HepG2 (cell line): ENCODE measurements around the gene SETD1A. TPM values are rescaled to one million over a fixed set of nuclear protein-coding genes. Genes with fewer than 3 reads are reported as not detected.

Experiments used
- ASH2L ChIP-seq: fragments of 300-600, 200-600 bp; sonication (generic); IDR thresholded peaks from 2 replicates; pipeline ENCODE4 v1.7.0; 2017; ENCODE audit warnings: low read depth, mild to moderate bottlenecking, moderate library complexity, mixed read lengths, low read length; ENCODE audit not compliant: insufficient read length
- BCL3 ChIP-seq: sonication (generic); formaldehyde crosslinking; IDR thresholded peaks from 2 replicates; pipeline ENCODE4 v1.5.1; 2020; ENCODE audit warnings: mild to moderate bottlenecking, missing genetic modification reagents, moderate library complexity
- CAMTA2 ChIP-seq: sonication (generic); formaldehyde crosslinking; IDR thresholded peaks from 2 replicates; pipeline ENCODE4 v1.4.0; 2020; ENCODE audit warnings: mild to moderate bottlenecking, missing genetic modification reagents, borderline replicate concordance
- FOXP4 ChIP-seq: sonication (generic); formaldehyde crosslinking; IDR thresholded peaks from 2 replicates; pipeline ENCODE4 v1.4.0; 2020; ENCODE audit warnings: missing genetic modification reagents
- JUND ChIP-seq: sonication (generic); formaldehyde crosslinking; IDR thresholded peaks from 2 replicates; pipeline ENCODE4 v1.8.0; 2022; ENCODE audit warnings: mild to moderate bottlenecking, missing genetic modification reagents
- KLF9 ChIP-seq: IDR thresholded peaks from 2 replicates; pipeline ENCODE4 v1.6.1; 2016; ENCODE audit warnings: low read depth
- PHF8 ChIP-seq: sonication (generic); formaldehyde crosslinking; IDR thresholded peaks from 2 replicates; pipeline ENCODE4 v1.5.0; 2020; ENCODE audit warnings: missing genetic modification reagents
- SRSF1 ChIP-seq: fragments of 200-400 bp; formaldehyde crosslinking; optimal IDR thresholded peaks from 2 replicates; pipeline ENCODE3; 2017; ENCODE audit warnings: mild to moderate bottlenecking, low read depth, low read length, moderate library complexity
- TEAD2 ChIP-seq: sonication (generic); formaldehyde crosslinking; IDR thresholded peaks from 2 replicates; pipeline ENCODE4 v1.9.0; 2021; ENCODE audit warnings: missing genetic modification reagents
- TFDP1 ChIP-seq: IDR thresholded peaks from 2 replicates; pipeline ENCODE4 v1.6.1; 2016; ENCODE audit warnings: missing compliant biosample characterization, missing genetic modification reagents, borderline replicate concordance
- ZNF343 ChIP-seq: sonication (generic); formaldehyde crosslinking; IDR thresholded peaks from 2 replicates; pipeline ENCODE4 v1.4.0; 2020; ENCODE audit warnings: mild to moderate bottlenecking, missing genetic modification reagents
- ZNF790 ChIP-seq: sonication (generic); formaldehyde crosslinking; IDR thresholded peaks from 2 replicates; pipeline ENCODE4 v1.8.0; 2022; ENCODE audit warnings: missing genetic modification reagents, mild to moderate bottlenecking, borderline replicate concordance
- ZNF816 ChIP-seq: sonication (generic); formaldehyde crosslinking; IDR thresholded peaks from 2 replicates; pipeline ENCODE4 v1.8.0; 2022; ENCODE audit warnings: missing genetic modification reagents, mild to moderate bottlenecking, borderline replicate concordance
- ZSCAN29 ChIP-seq: sonication (generic); formaldehyde crosslinking; conservative IDR thresholded peaks from 2 replicates; pipeline ENCODE4 v1.4.0; 2020; ENCODE audit warnings: mild to moderate bottlenecking, missing genetic modification reagents
- ZSCAN30 ChIP-seq: sonication (generic); formaldehyde crosslinking; IDR thresholded peaks from 2 replicates; pipeline ENCODE4 v1.5.0; 2020; ENCODE audit warnings: mild to moderate bottlenecking, missing genetic modification reagents
- polyA plus RNA-seq, 8 experiments: library from polyadenylated mRNA; depleted of rRNA in 3 of 8; stranded (reverse) in 7 of 8; unstranded in 1 of 8; fragments of >200 nt; fragmentation: Illumina TruSeq in 4 of 8; extraction: Trizol in 4 of 8; gene quantifications; 2 replicates each; pipeline versions ENCODE4 v1.2.1 to v1.2.3, GENCODE V29; 2011 to 2016; ENCODE audit warnings: low read depth in 4 of 8, missing spikeins in 1 of 8, mixed read lengths in 1 of 8; ENCODE audit not compliant: insufficient read depth in 1 of 8
- total RNA-seq, 5 experiments: library from RNA; depleted of rRNA; stranded (reverse); fragments of >200 nt; fragmentation: Illumina TruSeq; extraction: Trizol; gene quantifications; 2 replicates each; pipeline ENCODE4 v1.2.3, GENCODE V29; 2016; ENCODE audit warnings: low read depth in 1 of 5
- TF ChIP-seq, protein P1 (sequence below): sonication (generic); formaldehyde crosslinking; IDR thresholded peaks from 2 replicates; pipeline ENCODE4 v1.8.0; 2022; ENCODE audit warnings: mild to moderate bottlenecking, missing genetic modification reagents, moderate library complexity
- TF ChIP-seq, protein P2 (sequence below): sonication (generic); formaldehyde crosslinking; IDR thresholded peaks from 2 replicates; pipeline ENCODE4 v1.4.0; 2020; ENCODE audit warnings: mild to moderate bottlenecking, missing genetic modification reagents, borderline replicate concordance

Gene SETD1A
- total and polyA plus RNA-seq, 2 of the 13 experiments (the other 11 are each of a cell fraction or from before 2014, with no cell fraction given) = 3.8 to 5.6 TPM

DNA sequence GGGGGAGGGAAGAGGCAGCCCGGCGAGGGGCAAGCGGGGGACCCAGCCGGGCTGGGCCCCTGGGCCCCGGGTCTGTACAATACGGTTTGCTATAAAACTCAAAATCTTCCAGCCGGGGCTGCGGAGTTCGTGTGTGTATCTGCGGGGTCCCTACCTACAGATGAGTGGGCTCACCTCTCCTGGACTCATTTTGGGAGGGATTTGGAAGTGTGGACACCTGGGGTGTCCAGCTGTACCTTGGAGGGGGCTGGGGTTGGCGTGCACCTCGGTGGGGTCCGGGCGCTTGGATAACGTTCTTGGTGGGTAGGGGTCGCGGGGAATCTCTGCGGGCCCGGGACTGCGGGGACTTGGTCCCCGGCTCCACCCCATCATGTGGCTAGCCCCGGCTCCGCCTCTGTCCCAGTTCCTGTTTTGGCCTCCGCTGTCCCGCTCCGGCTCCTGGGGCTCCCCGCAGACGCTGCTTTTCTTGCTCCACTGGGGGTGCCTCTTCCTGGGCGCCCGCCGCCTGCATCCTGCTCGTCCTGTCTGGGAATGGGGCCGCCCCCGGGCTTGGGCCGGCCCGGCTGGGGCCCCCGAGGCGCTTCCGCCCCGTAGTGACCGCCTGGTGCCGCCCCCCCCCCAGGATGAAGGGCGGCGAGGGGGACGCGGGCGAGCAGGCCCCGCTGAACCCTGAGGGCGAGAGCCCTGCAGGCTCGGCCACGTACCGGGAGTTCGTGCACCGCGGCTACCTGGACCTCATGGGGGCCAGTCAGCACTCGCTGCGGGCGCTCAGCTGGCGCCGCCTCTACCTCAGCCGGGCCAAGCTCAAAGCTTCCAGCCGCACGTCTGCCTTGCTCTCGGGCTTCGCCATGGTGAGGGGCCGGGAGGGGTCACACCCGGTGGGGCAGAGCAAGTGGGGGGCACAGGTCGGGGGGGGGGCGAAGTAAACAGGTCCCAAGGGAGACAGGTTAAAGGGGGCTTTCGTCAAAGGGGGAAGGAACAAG is 8.6 kb upstream of the SETD1A start, which contains the start of gene ORAI3 (continued):
- peak; percentile 50; the same call in 1 of the 2 replicates for TF ChIP-seq BCL3 (CRISPR knock-in tag)
- no peak; the same call in 1 of the 2 replicates for TF ChIP-seq ZNF790 (CRISPR knock-in tag)
- TF ChIP-seq ZNF343 (CRISPR knock-in tag) = no peak; the same call in 1 of the 2 replicates
- TF ChIP-seq CAMTA2 (CRISPR knock-in tag) = no peak; the same call in 1 of the 2 replicates
- no peak for TF ChIP-seq ZSCAN30 (CRISPR knock-in tag)
- no peak for TF ChIP-seq TFDP1 (CRISPR knock-in tag)
- peak; percentile 45 for TF ChIP-seq ASH2L
- TF ChIP-seq, protein P1, sequence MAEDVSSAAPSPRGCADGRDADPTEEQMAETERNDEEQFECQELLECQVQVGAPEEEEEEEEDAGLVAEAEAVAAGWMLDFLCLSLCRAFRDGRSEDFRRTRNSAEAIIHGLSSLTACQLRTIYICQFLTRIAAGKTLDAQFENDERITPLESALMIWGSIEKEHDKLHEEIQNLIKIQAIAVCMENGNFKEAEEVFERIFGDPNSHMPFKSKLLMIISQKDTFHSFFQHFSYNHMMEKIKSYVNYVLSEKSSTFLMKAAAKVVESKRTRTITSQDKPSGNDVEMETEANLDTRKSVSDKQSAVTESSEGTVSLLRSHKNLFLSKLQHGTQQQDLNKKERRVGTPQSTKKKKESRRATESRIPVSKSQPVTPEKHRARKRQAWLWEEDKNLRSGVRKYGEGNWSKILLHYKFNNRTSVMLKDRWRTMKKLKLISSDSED = no peak; the same call in 1 of the 2 replicates
- TF ChIP-seq SRSF1 = peak; percentile 68
- no peak for TF ChIP-seq ZSCAN29 (CRISPR knock-in tag)
- 0 out of 2 replicates have a peak, but pooled peaks have one; percentile 54 for TF ChIP-seq TEAD2 (CRISPR knock-in tag)
- no peak for TF ChIP-seq JUND (CRISPR knock-in tag)
- peak; percentile 62 for TF ChIP-seq PHF8 (CRISPR knock-in tag)
- TF ChIP-seq, protein P2, sequence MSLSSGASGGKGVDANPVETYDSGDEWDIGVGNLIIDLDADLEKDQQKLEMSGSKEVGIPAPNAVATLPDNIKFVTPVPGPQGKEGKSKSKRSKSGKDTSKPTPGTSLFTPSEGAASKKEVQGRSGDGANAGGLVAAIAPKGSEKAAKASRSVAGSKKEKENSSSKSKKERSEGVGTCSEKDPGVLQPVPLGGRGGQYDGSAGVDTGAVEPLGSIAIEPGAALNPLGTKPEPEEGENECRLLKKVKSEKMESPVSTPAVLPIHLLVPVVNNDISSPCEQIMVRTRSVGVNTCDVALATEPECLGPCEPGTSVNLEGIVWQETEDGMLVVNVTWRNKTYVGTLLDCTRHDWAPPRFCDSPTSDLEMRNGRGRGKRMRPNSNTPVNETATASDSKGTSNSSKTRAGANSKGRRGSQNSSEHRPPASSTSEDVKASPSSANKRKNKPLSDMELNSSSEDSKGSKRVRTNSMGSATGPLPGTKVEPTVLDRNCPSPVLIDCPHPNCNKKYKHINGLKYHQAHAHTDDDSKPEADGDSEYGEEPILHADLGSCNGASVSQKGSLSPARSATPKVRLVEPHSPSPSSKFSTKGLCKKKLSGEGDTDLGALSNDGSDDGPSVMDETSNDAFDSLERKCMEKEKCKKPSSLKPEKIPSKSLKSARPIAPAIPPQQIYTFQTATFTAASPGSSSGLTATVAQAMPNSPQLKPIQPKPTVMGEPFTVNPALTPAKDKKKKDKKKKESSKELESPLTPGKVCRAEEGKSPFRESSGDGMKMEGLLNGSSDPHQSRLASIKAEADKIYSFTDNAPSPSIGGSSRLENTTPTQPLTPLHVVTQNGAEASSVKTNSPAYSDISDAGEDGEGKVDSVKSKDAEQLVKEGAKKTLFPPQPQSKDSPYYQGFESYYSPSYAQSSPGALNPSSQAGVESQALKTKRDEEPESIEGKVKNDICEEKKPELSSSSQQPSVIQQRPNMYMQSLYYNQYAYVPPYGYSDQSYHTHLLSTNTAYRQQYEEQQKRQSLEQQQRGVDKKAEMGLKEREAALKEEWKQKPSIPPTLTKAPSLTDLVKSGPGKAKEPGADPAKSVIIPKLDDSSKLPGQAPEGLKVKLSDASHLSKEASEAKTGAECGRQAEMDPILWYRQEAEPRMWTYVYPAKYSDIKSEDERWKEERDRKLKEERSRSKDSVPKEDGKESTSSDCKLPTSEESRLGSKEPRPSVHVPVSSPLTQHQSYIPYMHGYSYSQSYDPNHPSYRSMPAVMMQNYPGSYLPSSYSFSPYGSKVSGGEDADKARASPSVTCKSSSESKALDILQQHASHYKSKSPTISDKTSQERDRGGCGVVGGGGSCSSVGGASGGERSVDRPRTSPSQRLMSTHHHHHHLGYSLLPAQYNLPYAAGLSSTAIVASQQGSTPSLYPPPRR = 0 out of 2 replicates have a peak, but pooled peaks have one; percentile 10
- no peak for TF ChIP-seq FOXP4 (CRISPR knock-in tag)
- no peak; the same call in 1 of the 2 replicates for TF ChIP-seq ZNF816
- peak; percentile 70; the same call in 1 of the 2 replicates for TF ChIP-seq KLF9
